HG03064 (cell line): ENCODE results near the gene APBB3.

ENCODE experiments used
- ATAC-seq: cut with Tn5 transposase; IDR thresholded peaks from one replicate; pipeline ENCODE4 v1.9.1; 2021; ENCODE audit warnings: low read depth; ENCODE audit not compliant: unreplicated experiment

The APBB3 gene

GRCh38 chr5:140557136-140557805, 7.1 kb downstream of the APBB3 start, which contains the start of gene SRA1:
Gene SRA1, minus strand, starts transcription at chr5:140557473. Its CDS starts 21 bp downstream, at chr5:140557452.
- peak; percentile 96 for ATAC-seq

DNA sequence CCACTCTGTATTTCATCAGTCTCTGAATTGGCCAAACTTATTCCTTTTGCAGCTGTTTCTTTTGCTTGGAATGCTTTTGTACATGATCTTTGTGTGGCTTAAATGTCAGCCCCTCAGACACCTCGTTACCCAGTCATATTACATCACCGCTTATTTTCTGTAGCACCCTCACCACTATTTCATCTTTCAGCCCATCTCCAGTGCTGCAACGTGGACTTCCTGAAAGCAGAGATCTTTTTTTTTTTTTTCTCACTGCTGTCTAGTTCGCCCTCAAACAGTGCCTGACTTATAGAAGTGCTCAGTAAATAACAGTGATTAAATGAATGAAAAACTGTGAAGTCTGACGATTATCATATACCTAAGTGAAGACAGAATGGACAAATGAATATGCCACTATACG, 8.0 kb downstream of the APBB3 start:
- ATAC-seq = no peak

- no peak for ATAC-seq
These were observed 8.6 kb downstream of the APBB3 start for GRCh38 chr5:140555747-140556312.

GRCh38 chr5:140554454-140554853, 9.9 kb downstream of the APBB3 start:
- ATAC-seq = no peak

DNA sequence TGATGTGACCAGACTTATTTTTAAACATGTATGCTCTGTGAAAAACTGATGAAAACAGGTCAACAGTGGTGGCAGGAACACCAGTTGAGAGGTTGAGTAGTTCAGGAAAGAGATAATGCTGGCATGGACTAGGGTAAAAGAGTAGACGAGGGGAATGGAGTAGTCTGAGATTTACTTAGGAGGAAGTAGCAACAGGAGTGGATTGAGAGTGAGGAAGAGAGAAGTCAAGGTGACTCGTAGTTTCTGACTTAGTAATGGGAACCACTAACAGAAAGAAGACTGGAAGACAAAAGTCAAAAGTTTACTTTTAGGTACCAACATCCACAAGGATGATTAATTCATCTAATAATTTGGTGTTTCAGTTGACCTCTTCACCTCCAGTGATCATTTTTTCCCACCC, 10.7 kb downstream of the APBB3 start:
- no peak for ATAC-seq

DNA sequence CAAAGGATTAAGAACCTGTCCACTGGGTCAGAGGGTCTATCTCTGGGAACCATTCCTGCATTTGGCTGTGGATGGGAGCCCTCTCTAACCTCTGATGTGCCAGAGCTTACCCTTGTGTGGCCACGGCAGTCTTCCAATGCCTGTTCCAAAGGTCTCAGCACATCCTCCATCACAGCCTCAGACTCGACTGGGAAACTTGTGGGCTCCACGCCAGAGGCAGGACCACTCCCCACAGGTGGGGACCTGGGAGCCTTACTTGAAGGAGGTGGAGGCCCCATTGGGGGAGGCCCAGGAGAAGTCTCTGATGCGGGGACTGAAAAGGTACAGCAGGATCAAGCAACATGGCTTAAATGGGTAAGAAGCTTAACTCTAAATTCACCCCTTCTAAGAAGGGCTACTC, 12.5 kb downstream of the APBB3 start:
- no peak for ATAC-seq

DNA sequence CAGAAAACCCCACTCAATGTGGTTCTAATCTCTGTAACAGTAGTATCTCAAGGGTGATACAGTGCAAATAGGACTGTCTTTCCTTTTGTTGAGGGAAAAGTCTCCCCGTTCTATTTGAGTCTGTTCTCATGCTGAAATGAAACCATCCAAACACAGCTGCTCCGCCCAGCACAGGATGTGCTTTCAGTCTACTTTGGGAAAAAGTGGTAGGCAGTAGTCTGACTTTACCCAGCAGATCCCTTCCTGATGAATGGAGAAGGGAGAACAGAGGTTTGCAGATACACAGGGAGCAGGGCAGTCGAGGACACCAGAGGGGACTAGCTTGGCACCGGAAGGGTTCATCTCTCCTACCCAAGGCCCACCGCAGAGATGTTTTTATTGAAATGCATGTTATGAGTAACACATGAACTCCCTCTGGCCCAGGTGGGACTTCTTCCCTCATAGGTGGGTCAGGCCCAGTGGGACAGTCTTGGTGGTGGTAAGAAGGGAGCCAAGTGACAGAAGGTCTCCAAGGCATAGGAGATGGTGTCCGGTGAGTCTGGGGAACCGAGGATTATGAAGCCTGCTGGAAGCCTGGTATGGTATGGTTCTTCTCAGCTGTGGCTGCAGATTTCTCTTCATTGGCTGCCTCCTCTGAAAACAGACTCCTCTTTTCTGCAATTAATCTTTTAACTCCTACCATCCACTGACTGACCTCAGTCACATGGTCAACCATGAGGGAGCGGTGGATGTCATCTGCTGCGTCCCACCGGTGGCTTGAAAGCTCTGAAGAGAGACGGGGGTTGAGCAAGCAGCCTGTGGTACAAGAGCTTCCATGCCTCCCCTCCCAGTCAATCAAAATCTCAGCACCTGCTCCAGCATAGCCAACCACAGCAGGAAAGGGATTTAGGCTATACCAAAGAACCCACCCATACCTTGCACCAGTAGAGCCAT, 14.0 kb downstream of the APBB3 start:
- no peak for ATAC-seq

DNA sequence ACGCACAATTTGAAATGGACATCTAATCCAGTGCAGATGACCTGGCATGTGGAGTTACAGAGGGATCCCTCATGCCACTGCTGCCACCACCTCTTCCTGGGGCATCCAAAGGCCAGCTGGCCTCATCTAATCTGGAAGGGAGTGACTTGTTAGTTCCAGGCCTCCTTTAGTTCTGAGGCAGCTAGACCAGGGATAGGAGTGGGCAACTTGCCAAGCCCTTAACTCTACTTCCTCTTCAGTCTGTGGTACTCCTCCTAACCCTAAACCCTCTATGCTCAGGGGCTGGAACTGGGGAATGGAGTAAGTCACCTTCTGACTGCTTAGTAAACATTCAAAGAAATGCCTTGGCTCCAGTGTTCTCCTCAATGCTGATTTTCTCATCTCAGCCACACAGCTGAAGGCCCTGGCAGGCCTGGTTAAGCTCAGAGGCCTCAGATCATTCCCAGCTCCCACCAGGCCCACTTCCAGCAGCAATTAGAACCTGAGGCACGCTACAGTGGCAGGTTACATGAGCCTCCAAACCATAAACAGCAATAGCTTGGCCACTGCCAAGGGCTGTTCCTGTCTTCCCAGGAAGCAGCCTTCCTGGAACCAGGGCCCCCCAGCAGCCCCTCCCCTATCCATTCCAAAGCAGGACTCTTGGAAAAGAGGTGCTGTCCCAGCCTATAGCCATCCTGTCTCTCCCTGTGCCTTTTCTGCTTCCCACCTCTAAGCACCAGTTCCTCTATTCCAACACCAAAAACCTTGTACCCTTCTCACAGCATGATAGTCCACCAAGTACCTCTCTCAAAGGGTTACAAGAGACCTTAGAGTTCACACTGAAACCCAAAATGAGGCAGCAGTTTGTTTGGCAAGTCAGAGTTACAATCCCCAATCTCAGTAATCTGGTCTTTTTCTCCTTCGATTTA, 14.9 kb downstream of the APBB3 start:
- ATAC-seq = no peak

DNA sequence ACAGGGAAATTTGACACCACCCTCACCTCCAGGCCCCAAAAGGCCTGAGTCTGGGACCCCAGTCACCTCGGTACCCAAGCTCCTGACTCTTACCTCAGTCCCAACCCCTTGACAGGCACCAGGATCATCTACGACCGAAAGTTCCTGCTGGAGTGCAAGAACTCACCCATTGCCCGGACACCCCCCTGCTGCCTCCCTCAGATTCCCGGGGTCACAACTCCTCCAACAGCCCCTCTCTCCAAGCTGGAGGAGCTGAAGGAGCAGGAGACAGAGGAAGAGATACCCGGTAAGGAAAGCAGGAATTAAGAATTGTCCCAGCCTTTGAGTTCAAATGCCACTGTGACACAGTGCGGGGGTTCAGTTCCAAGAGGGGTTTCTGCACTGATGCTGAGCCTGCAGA, 15.6 kb downstream of the APBB3 start:
- no peak for ATAC-seq

GRCh38 chr5:140548300-140548688, 16.1 kb downstream of the APBB3 start:
- ATAC-seq = no peak

GRCh38 chr5:140547508-140548299, 16.7 kb downstream of the APBB3 start, which contains the start of gene EIF4EBP3:
Gene EIF4EBP3, plus strand, starts transcription at chr5:140547662. Its CDS starts 76 bp downstream, at chr5:140547738.
- ATAC-seq = peak; percentile 97

DNA sequence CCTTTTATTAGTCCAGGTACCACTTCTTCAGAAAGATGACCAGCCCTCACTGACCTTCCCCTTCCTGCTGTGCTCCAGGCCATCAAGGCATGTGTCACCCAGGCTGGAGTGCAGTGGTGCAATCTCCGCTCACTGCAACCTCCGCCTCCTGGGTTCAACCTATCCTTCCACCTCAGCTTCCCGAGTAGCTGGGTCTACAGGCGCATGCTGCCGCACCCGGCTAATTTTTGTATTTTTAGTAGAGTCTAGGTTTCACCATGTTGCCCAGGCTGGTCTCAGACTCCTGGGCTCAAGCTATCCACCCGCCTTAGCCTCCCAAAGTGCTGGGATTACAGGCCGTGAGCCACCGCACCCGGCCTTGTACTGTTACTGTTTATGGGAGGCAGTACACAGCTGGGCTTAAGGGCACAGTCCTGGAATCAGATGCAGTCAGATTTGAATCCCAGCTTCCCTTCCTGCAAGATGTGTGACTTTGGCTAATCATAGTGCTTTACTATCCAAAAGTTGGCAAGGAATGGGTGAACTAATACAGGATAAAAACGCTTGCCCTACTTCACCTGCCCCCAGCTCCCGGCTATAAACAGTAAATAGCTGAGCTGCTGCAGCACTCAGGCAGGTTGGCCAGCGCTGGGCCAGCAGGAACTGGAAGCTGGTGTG, 17.4 kb downstream of the APBB3 start:
- ATAC-seq = no peak

- no peak for ATAC-seq
These were observed 18.8 kb downstream of the APBB3 start for GRCh38 chr5:140545606-140546005.

DNA sequence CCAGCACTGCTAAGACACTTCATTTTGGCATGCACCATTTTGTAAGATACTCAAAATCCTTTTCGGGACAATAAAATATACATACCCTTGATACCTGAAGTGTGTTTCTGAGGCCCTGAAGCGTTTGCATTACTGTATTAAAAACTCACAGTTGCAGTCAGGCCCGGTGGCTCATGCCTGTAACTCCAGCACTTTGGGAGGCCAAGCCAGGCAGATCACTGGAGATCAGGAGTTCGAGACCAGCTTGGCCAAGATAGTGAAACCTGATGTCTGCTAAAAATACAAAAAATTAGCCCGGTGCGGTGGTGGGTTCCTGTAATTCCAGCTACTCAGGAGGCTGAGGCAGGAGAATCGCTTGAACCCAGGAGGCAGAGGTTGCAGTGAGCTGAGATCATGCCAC, 19.4 kb downstream of the APBB3 start:
- ATAC-seq = no peak

DNA sequence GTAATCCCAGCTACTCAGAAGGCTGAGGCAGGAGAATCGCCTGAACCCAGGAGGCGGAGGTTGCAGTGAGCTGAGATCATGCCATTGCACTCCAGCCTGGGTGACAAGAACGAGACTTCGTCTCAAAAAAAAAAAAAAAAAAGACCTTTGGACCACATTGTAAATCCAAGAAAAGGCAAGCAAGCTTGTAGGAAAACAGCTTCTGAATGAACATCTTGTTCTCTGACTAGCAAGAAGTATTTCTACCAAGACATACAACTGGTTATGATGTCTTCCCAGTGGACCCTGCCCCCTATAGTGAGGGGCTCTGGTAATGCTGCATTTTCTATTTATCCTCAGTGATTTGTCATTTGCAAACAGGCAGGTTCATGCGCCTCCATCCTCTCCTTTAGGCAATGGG, 21.4 kb downstream of the APBB3 start:
- ATAC-seq = no peak

GRCh38 chr5:140540227-140540626, 24.2 kb downstream of the APBB3 start:
- no peak for ATAC-seq

GRCh38 chr5:140524003-140524402, 40.4 kb downstream of the APBB3 start:
- no peak for ATAC-seq

GRCh38 chr5:140513124-140513523, 51.3 kb downstream of the APBB3 start:
- ATAC-seq = no peak

- no peak for ATAC-seq
These were observed 54.5 kb downstream of the APBB3 start for GRCh38 chr5:140509898-140510297.
